HG03558 (cell line): ENCODE data around the gene TMEM238.

ENCODE experiments used
- ATAC-seq: cut with Tn5 transposase; IDR thresholded peaks from one replicate; pipeline ENCODE4 v1.9.1; 2021; ENCODE audit warnings: moderate number of reproducible peaks; ENCODE audit not compliant: unreplicated experiment; ENCODE audit errors: extremely low read depth

The TMEM238 gene

GRCh38 chr19:55382013-55382412 lies 2.1 kb downstream of the TMEM238 start:
- no peak for ATAC-seq

- no peak for ATAC-seq
Measured at GRCh38 chr19:55379174-55379573, 4.9 kb downstream of the TMEM238 start.

- no peak for ATAC-seq
Measured at GRCh38 chr19:55377356-55378131, 6.5 kb downstream of the TMEM238 start.

- ATAC-seq: no peak
Measured at GRCh38 chr19:55376241-55376933, 7.7 kb downstream of the TMEM238 start, which contains the start of gene TMEM190. Gene TMEM190, plus strand, starts transcription at chr19:55376826. Its CDS starts 28 bp downstream, at chr19:55376854.

- ATAC-seq: no peak
Measured at GRCh38 chr19:55373993-55374757, 9.9 kb downstream of the TMEM238 start.

GRCh38 chr19:55373306-55373992 lies 10.6 kb downstream of the TMEM238 start:
- no peak for ATAC-seq

GRCh38 chr19:55372316-55373081 lies 11.6 kb downstream of the TMEM238 start:
- no peak for ATAC-seq

GRCh38 chr19:55370305-55370988 lies 13.6 kb downstream of the TMEM238 start, which contains the start of gene IL11:
Gene IL11, minus strand, starts transcription at chr19:55370463. Its CDS starts 153 bp downstream, at chr19:55370310.
- ATAC-seq: no peak

GRCh38 chr19:55369653-55370304 lies 14.3 kb downstream of the TMEM238 start:
- no peak for ATAC-seq

- ATAC-seq: no peak
Measured at GRCh38 chr19:55368701-55369563, 15.2 kb downstream of the TMEM238 start.

GRCh38 chr19:55368106-55368505 lies 16.0 kb downstream of the TMEM238 start:
- ATAC-seq: no peak

- ATAC-seq: no peak
Measured at GRCh38 chr19:55366790-55367189, 17.3 kb downstream of the TMEM238 start.

GRCh38 chr19:55365964-55366363 lies 18.1 kb downstream of the TMEM238 start:
- no peak for ATAC-seq

- no peak for ATAC-seq
Measured at GRCh38 chr19:55365245-55365644, 18.8 kb downstream of the TMEM238 start.

- no peak for ATAC-seq
Measured at GRCh38 chr19:55362990-55363716, 20.9 kb downstream of the TMEM238 start, which contains the start of gene GARIN5B. Gene GARIN5B, minus strand, starts transcription at chr19:55363260. Its CDS starts 194 bp downstream, at chr19:55363066.

GRCh38 chr19:55362174-55362989 lies 21.7 kb downstream of the TMEM238 start:
- no peak for ATAC-seq
